Measurements from ENCODE around the gene SERPINA12. TPM values are rescaled to one million over a fixed set of nuclear protein-coding genes. Genes with fewer than 3 reads are reported as not detected.

SERPINA12 gene
- total RNA-seq, 1 donor from 2014 or later, result not detected

DNA sequence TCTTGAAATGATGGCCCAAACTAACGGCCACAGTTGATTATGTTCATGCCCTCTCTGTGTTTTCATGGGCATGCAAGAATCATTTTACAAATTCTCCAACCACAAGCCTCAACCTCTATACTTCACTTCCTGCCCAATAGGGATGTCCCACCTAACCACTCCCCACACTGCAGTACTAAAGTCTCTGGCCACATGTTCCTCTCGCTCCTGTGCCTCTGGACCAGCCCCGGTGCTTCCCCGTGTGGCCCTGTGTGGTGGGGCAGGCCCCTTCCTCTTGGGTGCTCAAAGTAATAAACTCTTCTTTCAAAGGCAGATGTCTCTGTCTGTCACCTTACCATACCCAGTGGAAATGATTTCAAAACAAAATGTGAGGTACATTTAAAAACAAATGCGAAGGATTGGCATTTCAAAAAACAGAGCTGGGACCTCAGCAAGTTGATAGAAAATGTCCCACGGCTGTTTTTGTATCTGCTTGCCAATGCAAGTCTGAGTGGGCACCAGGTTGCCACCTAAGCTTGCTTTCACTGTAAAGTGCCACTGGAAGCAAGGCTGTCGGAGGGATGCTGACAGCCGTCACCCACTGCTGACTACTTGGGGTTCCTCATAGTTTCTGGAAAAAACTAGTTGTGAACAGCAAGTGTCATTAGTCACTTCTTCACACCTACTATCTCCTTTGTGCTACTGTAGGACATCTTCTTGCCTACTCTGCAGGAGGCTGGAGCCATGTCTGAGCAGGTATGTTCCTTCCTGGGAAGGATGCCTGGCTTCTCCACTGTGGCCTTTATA, 48.4 kb downstream of the SERPINA12 start:
- Histone ChIP-seq H3K4me1 (ENCODE audit: control insufficient read depth in 3 of 3, insufficient read depth in 3 of 3, low read length in 3 of 3) (no peaks in the 10 kb centered on the region), H3K9ac (ENCODE audit: low read depth in 1 of 3, low read length in 3 of 3) (no peak overlapping the region), H3K27me3 (ENCODE audit: control insufficient read depth in 3 of 3, insufficient read depth in 3 of 3, low read length in 3 of 3) (no peaks in the 10 kb centered on the region), H3K9me3 (ENCODE audit: control insufficient read depth in 3 of 3, low read length in 3 of 3) (peaks cover 0 to 2% (median 0%) of the 10 kb centered on the region in 3 donors), H3K4me3 (ENCODE audit: low read length in 3 of 3) (no peak overlapping the region), H3K36me3 (ENCODE audit: control insufficient read depth in 3 of 3, insufficient read depth in 3 of 3, low read length in 3 of 3) (no peaks in the 10 kb centered on the region), H3K27ac (ENCODE audit: low read depth, low read length) (no peak overlapping the region)

DNA sequence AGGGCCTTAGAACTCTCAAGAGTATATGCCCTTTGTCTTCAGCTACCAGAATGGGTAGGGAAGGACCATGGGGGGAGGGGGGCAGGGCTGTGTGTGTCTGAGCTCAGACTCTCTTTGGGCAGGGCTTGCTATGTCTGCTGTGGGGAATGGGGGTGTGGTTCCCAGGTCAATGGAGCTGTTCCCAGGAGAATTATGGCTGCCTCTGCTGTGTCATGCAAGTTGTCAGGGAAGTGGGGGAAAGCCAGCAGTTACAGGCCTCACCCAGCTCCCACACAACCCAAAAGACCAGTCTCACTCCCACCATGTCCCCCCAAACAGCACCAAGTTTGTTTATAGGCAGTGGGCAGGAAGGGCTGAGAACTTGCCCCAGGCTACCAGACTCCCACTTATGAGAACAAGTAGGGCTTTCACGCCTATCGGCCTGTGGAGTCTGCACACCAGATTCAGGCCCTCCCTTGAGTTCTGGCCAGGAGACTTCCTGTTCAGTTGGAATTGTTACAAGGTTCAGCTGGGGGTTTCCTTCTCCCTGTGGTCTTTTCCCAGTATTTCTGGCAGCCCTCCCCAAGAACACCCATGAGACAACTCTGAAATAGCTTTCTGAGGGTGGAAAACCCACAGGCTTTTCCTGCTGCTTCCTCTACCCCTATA, 50.6 kb downstream of the SERPINA12 start:
- H3K9ac ChIP-seq (ENCODE audit: low read depth in 1 of 3, low read length in 3 of 3), result no peak overlapping the region
- H3K27me3 ChIP-seq (ENCODE audit: control insufficient read depth in 3 of 3, insufficient read depth in 3 of 3, low read length in 3 of 3), result no peaks in the 10 kb centered on the region
- no peaks in the 10 kb centered on the region for H3K4me1 ChIP-seq (ENCODE audit: control insufficient read depth in 3 of 3, insufficient read depth in 3 of 3, low read length in 3 of 3)
- H3K27ac ChIP-seq (ENCODE audit: low read depth, low read length), result no peak overlapping the region
- no peak overlapping the region for H3K4me3 ChIP-seq (ENCODE audit: low read length in 3 of 3)
- peaks cover 0 to 2% (median 0%) of the 10 kb centered on the region in 3 donors for H3K9me3 ChIP-seq (ENCODE audit: control insufficient read depth in 3 of 3, low read length in 3 of 3)
- H3K36me3 ChIP-seq (ENCODE audit: control insufficient read depth in 3 of 3, insufficient read depth in 3 of 3, low read length in 3 of 3), result no peaks in the 10 kb centered on the region

DNA sequence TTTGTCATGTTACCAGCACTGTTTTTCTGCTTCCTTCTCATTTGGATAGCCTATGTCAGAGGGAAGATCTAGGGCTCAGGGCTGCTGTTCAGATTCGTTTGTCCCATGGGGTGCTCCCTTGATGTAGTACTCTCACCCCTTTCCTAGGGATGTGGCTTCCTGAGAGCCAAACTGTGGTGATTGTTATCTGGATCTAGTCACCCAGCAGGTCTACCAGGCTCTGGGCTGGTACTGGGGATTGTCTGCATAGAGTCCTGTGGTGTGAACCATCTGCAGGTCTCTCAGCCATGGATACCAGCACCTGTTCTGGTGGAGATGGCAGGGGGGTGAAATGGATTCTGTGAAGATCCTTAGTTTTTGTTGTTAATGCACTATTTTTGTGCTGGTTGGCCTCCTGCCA, 51.2 kb downstream of the SERPINA12 start:
- Histone ChIP-seq H3K4me1 (ENCODE audit: control insufficient read depth in 3 of 3, insufficient read depth in 3 of 3, low read length in 3 of 3) (no peaks in the 10 kb centered on the region), H3K27me3 (ENCODE audit: control insufficient read depth in 3 of 3, insufficient read depth in 3 of 3, low read length in 3 of 3) (no peaks in the 10 kb centered on the region), H3K36me3 (ENCODE audit: control insufficient read depth in 3 of 3, insufficient read depth in 3 of 3, low read length in 3 of 3) (no peaks in the 10 kb centered on the region), H3K9ac (ENCODE audit: low read depth in 1 of 3, low read length in 3 of 3) (no peak overlapping the region), H3K9me3 (ENCODE audit: control insufficient read depth in 3 of 3, low read length in 3 of 3) (peaks cover 0 to 2% (median 0%) of the 10 kb centered on the region in 3 donors), H3K27ac (ENCODE audit: low read depth, low read length) (no peak overlapping the region), H3K4me3 (ENCODE audit: low read length in 3 of 3) (no peak overlapping the region)

DNA sequence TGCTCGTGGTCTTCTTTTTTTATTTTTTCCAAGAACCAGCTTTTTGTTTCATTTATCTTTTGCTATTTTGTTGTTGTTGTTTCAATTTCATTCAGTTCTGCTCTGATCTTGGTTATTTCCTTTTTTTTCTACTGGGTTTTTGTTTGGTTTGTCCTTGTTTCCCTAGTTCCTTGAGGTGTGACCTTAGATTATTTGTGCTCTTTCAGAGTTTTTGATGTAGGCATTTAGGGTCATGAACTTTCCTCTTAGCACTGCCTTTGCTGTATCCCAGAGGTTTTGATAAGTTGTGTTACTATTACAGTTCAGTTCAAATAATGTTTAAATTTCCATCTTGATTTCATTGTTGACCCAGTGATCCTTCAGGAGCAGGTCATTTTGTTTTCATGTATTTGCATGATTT, 53.3 kb downstream of the SERPINA12 start:
- Histone ChIP-seq H3K4me1 (ENCODE audit: control insufficient read depth in 3 of 3, insufficient read depth in 3 of 3, low read length in 3 of 3) (no peaks in the 10 kb centered on the region), H3K9me3 (ENCODE audit: control insufficient read depth in 3 of 3, low read length in 3 of 3) (peaks cover 0 to 2% (median 0%) of the 10 kb centered on the region in 3 donors), H3K36me3 (ENCODE audit: control insufficient read depth in 3 of 3, insufficient read depth in 3 of 3, low read length in 3 of 3) (no peaks in the 10 kb centered on the region), H3K9ac (ENCODE audit: low read depth in 1 of 3, low read length in 3 of 3) (no peak overlapping the region), H3K27ac (ENCODE audit: low read depth, low read length) (no peak overlapping the region), H3K4me3 (ENCODE audit: low read length in 3 of 3) (no peak overlapping the region), H3K27me3 (ENCODE audit: control insufficient read depth in 3 of 3, insufficient read depth in 3 of 3, low read length in 3 of 3) (peaks cover 0 to 8% (median 0%) of the 10 kb centered on the region in 3 donors)

DNA sequence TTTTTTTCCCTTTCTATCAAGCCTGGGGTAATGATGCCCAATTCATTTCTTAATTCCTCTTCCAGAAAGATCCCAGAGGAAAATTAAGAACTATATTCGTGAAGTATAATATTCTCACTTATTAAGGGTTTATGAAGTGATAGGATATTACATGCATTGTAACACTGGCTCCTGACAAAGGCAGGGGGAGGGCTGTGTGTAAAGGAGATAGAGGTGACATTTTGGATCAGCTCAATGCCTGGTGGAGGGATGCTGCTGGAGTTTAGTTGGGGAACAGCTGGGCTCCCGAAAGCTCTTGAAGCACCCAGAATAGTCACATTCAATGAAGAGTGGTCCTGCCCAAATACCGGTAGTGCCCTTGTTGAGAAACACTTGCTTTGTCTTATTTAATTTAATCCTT, 57.4 kb downstream of the SERPINA12 start:
- H3K27ac ChIP-seq (ENCODE audit: low read depth, low read length), result no peak overlapping the region

DNA sequence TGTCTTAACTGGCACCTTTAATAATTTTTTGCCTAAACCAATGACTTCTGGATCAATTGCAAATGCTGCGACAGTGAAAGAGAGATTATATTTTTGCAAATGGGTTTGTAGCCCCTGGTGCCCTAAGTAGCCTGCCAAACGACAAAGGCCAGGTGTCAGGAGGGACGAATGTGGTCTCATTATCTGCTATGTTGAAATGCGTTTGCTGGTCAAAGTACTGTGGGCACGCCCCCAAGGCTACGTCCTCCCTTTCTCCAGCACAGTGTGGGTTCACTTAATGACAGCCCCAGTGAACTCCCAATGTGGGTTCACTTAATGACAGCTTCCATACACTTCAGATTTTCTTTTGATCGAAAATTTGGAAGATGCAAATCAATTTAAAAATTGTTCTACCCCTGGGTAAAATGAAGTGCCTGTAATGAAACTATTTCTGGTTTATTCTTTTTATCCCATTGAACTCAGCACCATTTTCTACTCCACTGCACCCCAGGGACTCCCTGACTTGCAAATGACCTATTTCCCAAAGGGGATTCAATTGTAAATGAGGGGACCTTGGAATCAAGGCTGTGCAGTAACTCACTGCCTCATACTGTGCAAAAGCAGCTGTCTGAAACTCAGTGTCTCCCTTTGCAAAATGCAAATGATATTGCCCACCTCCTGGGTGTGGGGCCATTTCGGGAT, 58.0 kb downstream of the SERPINA12 start:
- Histone ChIP-seq H3K9me3 (ENCODE audit: control insufficient read depth in 3 of 3, low read length in 3 of 3) (no peaks in the 10 kb centered on the region), H3K4me1 (ENCODE audit: control insufficient read depth in 3 of 3, insufficient read depth in 3 of 3, low read length in 3 of 3) (no peaks in the 10 kb centered on the region), H3K9ac (ENCODE audit: low read depth in 1 of 3, low read length in 3 of 3) (no peak overlapping the region), H3K36me3 (ENCODE audit: control insufficient read depth in 3 of 3, insufficient read depth in 3 of 3, low read length in 3 of 3) (no peaks in the 10 kb centered on the region), H3K27ac (ENCODE audit: low read depth, low read length) (no peak overlapping the region), H3K27me3 (ENCODE audit: control insufficient read depth in 3 of 3, insufficient read depth in 3 of 3, low read length in 3 of 3) (peaks cover 0 to 25% (median 0%) of the 10 kb centered on the region in 3 donors), H3K4me3 (ENCODE audit: low read length in 3 of 3) (no peak overlapping the region)

More for the DNA sequence above, 57.4 kb downstream of the SERPINA12 start:
- H3K27me3 ChIP-seq (ENCODE audit: control insufficient read depth in 3 of 3, insufficient read depth in 3 of 3, low read length in 3 of 3), result peaks cover 0 to 25% (median 0%) of the 10 kb centered on the region in 3 donors
- H3K4me3 ChIP-seq (ENCODE audit: low read length in 3 of 3), result no peak overlapping the region
- no peaks in the 10 kb centered on the region for H3K4me1 ChIP-seq (ENCODE audit: control insufficient read depth in 3 of 3, insufficient read depth in 3 of 3, low read length in 3 of 3)
- H3K36me3 ChIP-seq (ENCODE audit: control insufficient read depth in 3 of 3, insufficient read depth in 3 of 3, low read length in 3 of 3), result no peaks in the 10 kb centered on the region
- no peak overlapping the region for H3K9ac ChIP-seq (ENCODE audit: low read depth in 1 of 3, low read length in 3 of 3)
- H3K9me3 ChIP-seq (ENCODE audit: control insufficient read depth in 3 of 3, low read length in 3 of 3), result peaks cover 0 to 2% (median 0%) of the 10 kb centered on the region in 3 donors

DNA sequence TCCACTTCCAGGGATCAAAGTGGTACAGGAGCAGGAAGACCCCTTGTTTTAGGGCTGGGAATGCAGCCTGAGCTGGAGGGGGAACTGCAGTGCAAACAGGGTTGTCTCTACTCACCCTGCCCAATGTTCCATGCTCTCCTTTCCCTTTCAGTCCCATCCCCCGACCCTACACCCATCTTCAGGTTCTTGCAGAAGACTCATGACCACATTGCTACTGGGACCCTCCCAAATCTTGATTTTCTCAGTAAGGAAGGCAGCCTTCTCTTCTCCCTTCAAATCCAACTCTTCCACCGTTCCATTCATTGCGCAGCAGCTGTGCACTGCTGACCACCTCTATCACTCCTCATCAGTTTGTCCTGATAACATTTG, 58.6 kb downstream of the SERPINA12 start:
- Histone ChIP-seq H3K36me3 (ENCODE audit: control insufficient read depth in 3 of 3, insufficient read depth in 3 of 3, low read length in 3 of 3) (no peaks in the 10 kb centered on the region), H3K4me3 (ENCODE audit: low read length in 3 of 3) (no peak overlapping the region), H3K27ac (ENCODE audit: low read depth, low read length) (no peak overlapping the region), H3K9ac (ENCODE audit: low read depth in 1 of 3, low read length in 3 of 3) (no peak overlapping the region), H3K4me1 (ENCODE audit: control insufficient read depth in 3 of 3, insufficient read depth in 3 of 3, low read length in 3 of 3) (no peaks in the 10 kb centered on the region), H3K9me3 (ENCODE audit: control insufficient read depth in 3 of 3, low read length in 3 of 3) (no peaks in the 10 kb centered on the region), H3K27me3 (ENCODE audit: control insufficient read depth in 3 of 3, insufficient read depth in 3 of 3, low read length in 3 of 3) (peaks cover 0 to 25% (median 0%) of the 10 kb centered on the region in 3 donors)

DNA sequence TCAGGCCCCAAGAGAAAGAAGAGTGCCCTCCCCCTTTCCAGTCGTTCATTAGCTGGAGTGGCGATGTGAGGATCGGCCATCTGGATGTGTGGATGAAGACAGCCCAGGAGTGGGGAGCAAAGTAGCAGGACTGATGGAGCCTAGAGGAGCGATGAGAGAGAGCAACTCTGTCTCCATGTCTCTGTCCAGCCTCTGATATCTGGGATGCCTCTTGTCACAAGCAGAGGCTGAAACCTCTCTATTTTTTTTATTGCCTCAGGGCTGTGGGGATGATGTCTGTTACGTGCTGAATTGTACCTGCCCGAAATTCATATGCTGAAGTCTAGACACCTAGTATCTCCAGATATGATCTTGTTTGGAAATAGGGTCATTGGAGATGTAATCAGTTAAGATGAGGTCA, 59.3 kb downstream of the SERPINA12 start:
- Histone ChIP-seq H3K9ac (ENCODE audit: low read depth in 1 of 3, low read length in 3 of 3) (no peak overlapping the region), H3K27ac (ENCODE audit: low read depth, low read length) (no peak overlapping the region), H3K4me1 (ENCODE audit: control insufficient read depth in 3 of 3, insufficient read depth in 3 of 3, low read length in 3 of 3) (no peaks in the 10 kb centered on the region), H3K4me3 (ENCODE audit: low read length in 3 of 3) (no peak overlapping the region), H3K9me3 (ENCODE audit: control insufficient read depth in 3 of 3, low read length in 3 of 3) (no peaks in the 10 kb centered on the region), H3K36me3 (ENCODE audit: control insufficient read depth in 3 of 3, insufficient read depth in 3 of 3, low read length in 3 of 3) (no peaks in the 10 kb centered on the region), H3K27me3 (ENCODE audit: control insufficient read depth in 3 of 3, insufficient read depth in 3 of 3, low read length in 3 of 3) (peaks cover 0 to 25% (median 0%) of the 10 kb centered on the region in 3 donors)

DNA sequence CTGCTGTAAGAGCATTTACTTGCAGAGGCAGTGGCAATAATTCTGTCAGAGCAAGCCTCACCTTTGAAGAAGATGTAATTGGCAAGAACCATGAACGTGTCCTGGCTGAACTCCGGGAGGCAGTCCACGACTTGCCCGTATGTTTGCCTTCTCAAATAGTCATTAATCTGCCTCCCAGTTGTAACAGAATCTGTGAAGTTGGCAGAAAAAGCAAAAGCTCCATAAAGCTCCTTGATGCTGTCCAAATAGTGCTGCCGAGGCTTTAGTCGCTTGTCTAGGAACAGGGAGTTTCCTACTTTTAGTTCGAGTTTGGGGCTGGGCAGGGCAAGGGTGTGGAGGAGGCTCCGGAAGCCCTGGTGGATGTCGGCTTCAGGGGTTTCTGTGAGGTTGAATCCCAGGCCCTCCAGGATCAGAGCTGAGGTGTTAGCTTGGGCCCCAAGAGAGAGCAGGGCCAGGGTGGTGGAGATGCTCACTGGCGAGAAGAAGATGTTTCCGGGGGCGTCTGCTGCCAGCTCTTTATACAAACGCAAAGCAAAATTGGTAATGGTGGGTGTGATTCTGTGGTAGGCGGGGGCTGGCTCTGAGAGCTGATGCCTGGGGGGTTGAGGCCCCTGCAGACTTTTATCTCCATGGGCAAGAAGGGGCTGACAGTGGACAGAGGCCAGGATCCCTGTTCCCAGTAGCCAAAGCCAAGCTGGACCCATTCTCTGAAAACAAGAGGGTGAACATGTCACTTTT, 61.0 kb downstream of the SERPINA12 start:
- no peaks in the 10 kb centered on the region for H3K36me3 ChIP-seq (ENCODE audit: control insufficient read depth in 3 of 3, insufficient read depth in 3 of 3, low read length in 3 of 3)
- no peak overlapping the region for H3K27ac ChIP-seq (ENCODE audit: low read depth, low read length)
- H3K4me3 ChIP-seq (ENCODE audit: low read length in 3 of 3), result no peak overlapping the region
- no peaks in the 10 kb centered on the region for H3K9me3 ChIP-seq (ENCODE audit: control insufficient read depth in 3 of 3, low read length in 3 of 3)
- no peak overlapping the region for H3K9ac ChIP-seq (ENCODE audit: low read depth in 1 of 3, low read length in 3 of 3)
- no peaks in the 10 kb centered on the region for H3K4me1 ChIP-seq (ENCODE audit: control insufficient read depth in 3 of 3, insufficient read depth in 3 of 3, low read length in 3 of 3)
- H3K27me3 ChIP-seq (ENCODE audit: control insufficient read depth in 3 of 3, insufficient read depth in 3 of 3, low read length in 3 of 3), result peaks cover 0 to 25% (median 0%) of the 10 kb centered on the region in 3 donors
